HFFc6 (cell line): ENCODE measurements around the gene ATAD3B. TPM values are rescaled to one million over a fixed set of nuclear protein-coding genes. Genes with fewer than 3 reads are reported as not detected.

Experiments
- DNase-seq: peaks from one replicate; pipeline ENCODE4 v3.0.0-alpha.2; 2018
- H3K27ac Mint-ChIP-seq: 2 replicates; pipeline ENCODE4 v1.8.0; 2020; ENCODE audit warnings: mild to moderate bottlenecking, mixed read lengths
- H3K27me3 Mint-ChIP-seq: 2 replicates; pipeline ENCODE4 v1.8.0; 2021; ENCODE audit warnings: mild to moderate bottlenecking, moderate library complexity, mixed read lengths; ENCODE audit not compliant: insufficient read depth
- H3K36me3 Mint-ChIP-seq: 2 replicates; pipeline ENCODE4 v1.8.0; 2021; ENCODE audit warnings: low read depth, mixed read lengths
- H3K4me1 Mint-ChIP-seq: 2 replicates; pipeline ENCODE4 v1.8.0; 2020; ENCODE audit warnings: low read depth, mixed read lengths
- H3K4me3 Mint-ChIP-seq: 2 replicates; pipeline ENCODE4 v1.8.0; 2020; ENCODE audit warnings: mild to moderate bottlenecking, moderate library complexity, mixed read lengths
- H3K9me3 Mint-ChIP-seq: 2 replicates; pipeline ENCODE4 v1.8.0; 2020; ENCODE audit warnings: mild to moderate bottlenecking, mixed read lengths
- total RNA-seq, 6 experiments: library from RNA; stranded (reverse); fragmentation: NEBNext Ultra II Directional; extraction: Animal tissue kit (Norgen Biotek cat#: 25700); gene quantifications; 2 replicates in 1 of 6; 3 replicates in 5 of 6; pipeline ENCODE4 v1.2.3, GENCODE V29; 2021
- TF ChIP-seq, protein P1 (sequence below): fragments of 200-600 bp; sonication (generic); IDR thresholded peaks from 2 replicates; pipeline ENCODE4 v1.5.0; 2021; ENCODE audit warnings: antibody characterized with exemption, mild to moderate bottlenecking

ATAD3B gene
- total RNA-seq, 6 experiments from 2014 or later = 21.0 to 24.8 (median 23.0) TPM

DNA sequence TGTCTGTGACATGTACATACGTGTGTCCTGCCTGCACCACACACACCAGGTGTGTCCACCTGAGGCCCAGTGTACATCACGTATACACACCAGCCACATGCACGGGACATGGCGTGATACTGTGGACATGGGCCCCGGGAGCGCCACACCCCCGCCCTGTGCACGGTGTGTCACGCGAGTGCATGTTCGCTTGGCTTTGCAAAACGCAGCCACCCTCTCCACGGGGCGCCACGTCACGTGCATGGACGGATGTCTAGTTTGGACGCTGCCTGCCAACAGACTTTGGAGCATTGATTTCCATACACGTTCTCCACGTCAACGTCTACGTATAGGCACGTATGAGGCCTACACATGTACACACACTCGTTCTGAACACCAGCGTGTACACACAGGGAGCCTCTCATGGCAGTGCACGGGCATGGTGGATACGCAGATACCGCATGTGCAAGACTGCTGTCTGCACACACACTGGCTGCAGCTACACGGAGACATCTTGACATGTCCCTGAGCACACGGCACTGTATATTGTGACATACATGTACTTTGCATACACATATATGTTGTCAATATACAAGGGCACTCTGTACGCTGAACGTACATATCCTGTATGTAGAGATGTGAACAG, 66.2 kb downstream of the ATAD3B start:
- DNase-seq = no peak
- H3K27me3 Mint-ChIP-seq = peaks cover 10% of the 10 kb centered on the region; the same call in 1 of the 2 replicates
- TF ChIP-seq, protein P1, sequence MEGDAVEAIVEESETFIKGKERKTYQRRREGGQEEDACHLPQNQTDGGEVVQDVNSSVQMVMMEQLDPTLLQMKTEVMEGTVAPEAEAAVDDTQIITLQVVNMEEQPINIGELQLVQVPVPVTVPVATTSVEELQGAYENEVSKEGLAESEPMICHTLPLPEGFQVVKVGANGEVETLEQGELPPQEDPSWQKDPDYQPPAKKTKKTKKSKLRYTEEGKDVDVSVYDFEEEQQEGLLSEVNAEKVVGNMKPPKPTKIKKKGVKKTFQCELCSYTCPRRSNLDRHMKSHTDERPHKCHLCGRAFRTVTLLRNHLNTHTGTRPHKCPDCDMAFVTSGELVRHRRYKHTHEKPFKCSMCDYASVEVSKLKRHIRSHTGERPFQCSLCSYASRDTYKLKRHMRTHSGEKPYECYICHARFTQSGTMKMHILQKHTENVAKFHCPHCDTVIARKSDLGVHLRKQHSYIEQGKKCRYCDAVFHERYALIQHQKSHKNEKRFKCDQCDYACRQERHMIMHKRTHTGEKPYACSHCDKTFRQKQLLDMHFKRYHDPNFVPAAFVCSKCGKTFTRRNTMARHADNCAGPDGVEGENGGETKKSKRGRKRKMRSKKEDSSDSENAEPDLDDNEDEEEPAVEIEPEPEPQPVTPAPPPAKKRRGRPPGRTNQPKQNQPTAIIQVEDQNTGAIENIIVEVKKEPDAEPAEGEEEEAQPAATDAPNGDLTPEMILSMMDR = no peak
- H3K9me3 Mint-ChIP-seq = no peaks in the 10 kb centered on the region
- H3K27ac Mint-ChIP-seq = no peak overlapping the region
- H3K4me3 Mint-ChIP-seq = no peak overlapping the region
- H3K36me3 Mint-ChIP-seq = peaks cover 11% of the 10 kb centered on the region; the same call in 1 of the 2 replicates
- H3K4me1 Mint-ChIP-seq = no peaks in the 10 kb centered on the region

DNA sequence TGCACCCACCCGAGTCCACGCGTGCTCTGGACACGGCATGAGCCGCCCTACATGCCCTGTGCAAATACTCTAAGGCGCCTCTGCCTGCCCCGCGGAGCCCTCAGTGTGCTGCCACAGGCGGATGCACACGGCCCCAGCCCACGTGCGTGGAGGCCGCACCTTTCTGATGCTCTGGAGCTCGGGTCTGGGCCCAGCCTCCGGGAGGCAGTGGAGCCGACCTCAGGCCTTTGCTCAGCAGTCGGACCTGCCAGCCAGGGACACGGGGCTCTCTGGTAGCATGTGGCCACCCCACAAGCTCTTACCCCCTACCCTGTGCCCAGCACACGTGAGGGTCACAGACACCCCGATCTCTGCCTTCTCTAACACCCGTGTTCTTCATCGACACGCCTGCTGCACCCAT, 66.8 kb downstream of the ATAD3B start:
- TF ChIP-seq, protein P1 = no peak
- Mint-ChIP-seq H3K4me1 (no peaks in the 10 kb centered on the region), H3K9me3 (no peaks in the 10 kb centered on the region), H3K36me3 (peaks cover 11% of the 10 kb centered on the region; the same call in 1 of the 2 replicates), H3K27ac (no peak overlapping the region), H3K27me3 (peaks cover 13% of the 10 kb centered on the region; the same call in 1 of the 2 replicates), H3K4me3 (peak overlapping the region; percentile 39)
- DNase-seq = no peak

DNA sequence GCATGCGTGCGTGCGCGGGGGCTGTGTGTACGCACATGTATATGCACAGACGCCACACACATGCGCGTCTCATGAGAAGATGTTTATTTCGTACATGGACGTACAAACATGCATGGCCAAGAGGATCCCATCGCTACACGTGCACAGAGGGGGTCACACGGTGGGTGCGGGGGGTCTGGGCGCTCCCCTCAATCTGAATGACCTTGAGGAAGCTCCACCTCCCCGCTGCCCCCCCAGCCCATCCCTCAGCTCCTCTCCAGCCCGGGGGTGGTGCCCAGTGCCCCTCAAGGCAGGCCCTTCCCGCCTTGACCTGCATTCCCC, 67.4 kb downstream of the ATAD3B start:
- H3K4me3 Mint-ChIP-seq = peak overlapping the region; percentile 73
- TF ChIP-seq, protein P1 = no peak
- H3K4me1 Mint-ChIP-seq = no peaks in the 10 kb centered on the region
- DNase-seq = no peak
- H3K36me3 Mint-ChIP-seq = peaks cover 11% of the 10 kb centered on the region; the same call in 1 of the 2 replicates
- no peak overlapping the region for H3K27ac Mint-ChIP-seq
- no peaks in the 10 kb centered on the region for H3K9me3 Mint-ChIP-seq
- peaks cover 13% of the 10 kb centered on the region; the same call in 1 of the 2 replicates for H3K27me3 Mint-ChIP-seq

DNA sequence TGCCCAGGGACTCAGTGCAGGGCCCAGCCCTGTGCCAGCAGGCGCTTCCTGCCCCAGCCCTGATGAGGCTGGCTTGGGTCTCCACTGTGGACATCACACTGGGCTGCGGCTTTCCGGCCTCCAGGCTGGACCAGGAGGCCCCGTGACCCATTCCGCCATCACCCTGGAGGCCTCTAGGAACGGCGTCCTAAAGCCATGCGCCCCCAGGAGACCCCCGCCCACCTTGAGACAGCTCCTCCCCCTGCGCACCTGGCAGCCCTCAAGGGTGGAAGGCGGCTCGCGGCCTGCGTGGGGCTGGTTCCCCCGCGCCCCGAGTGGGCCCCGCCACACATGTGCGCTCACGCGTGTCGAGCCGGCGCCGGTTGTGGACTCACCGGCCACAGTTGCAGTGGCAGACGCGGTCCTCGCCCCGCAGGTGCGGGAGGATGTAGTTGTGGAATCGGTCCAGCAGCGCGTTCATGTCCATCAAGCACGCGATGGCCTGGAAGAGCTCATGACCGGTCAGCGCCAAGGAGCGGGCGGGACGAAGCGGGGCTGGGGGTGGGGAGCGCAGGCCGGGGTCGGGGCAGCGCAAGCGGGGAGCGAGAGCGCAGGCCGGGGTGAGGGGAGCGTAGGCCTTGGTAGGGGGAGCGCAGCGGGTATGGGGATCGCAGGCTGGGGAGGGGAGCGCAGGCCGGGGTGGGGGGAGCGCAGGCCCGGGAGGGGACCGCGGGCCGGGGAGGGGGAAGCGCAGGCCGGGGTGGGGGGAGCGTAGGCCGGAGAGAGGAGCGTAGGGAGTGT, 67.9 kb downstream of the ATAD3B start:
- H3K9me3 Mint-ChIP-seq = no peaks in the 10 kb centered on the region
- DNase-seq = no peak

DNA sequence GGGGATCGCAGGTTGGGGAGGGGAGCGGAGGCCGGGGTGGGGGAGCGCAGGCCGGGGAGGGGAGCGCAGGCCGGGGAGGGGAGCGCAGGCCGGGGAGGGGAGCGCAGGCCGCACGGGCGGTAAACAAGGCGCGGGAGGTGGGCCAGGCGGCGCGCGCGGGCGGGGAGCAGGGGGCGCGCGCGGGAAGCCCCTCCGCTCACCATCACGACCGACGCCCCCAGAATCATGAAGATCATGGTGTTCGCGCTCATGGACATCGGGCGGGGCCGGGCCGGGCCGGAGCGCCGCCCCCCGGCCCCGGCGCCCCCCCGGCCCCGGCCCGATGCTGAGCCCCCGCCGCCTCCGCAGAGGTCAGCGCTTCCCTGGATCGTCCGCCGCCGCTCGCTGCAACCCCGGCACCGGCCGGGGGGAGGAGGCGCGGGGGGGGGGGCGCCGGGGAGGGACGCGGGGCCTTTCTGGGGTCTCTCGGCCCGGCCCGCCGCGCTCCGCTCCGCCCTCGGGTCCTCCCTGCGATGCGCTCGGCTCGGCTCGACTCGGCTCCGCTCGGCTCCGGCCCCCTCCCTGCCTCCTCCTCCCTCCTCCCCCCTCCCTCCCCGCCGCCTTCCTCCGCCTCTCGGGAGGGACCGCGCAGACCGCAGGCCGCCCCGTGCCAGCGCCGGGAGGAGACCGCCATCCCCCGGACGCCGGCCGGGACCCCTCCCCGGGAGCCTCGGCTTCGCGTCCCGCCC, 68.7 kb downstream of the ATAD3B start, which contains the start of gene TMEM240:
Gene TMEM240 (minus strand): TSS at position 535 of the 728 bp plus-strand sequence. CDS start 278 bp downstream, at position 257.
- Mint-ChIP-seq H3K27ac (no peak within 1 kb of the TSS; the same call in 1 of the 2 replicates), H3K36me3 (peaks cover 11% of the 10 kb centered on the region; the same call in 1 of the 2 replicates)

More for the DNA sequence above, 67.9 kb downstream of the ATAD3B start:
- Mint-ChIP-seq H3K27me3 (peaks cover 13% of the 10 kb centered on the region; the same call in 1 of the 2 replicates), H3K4me1 (no peaks in the 10 kb centered on the region), H3K4me3 (peak overlapping the region; percentile 73), H3K36me3 (peaks cover 11% of the 10 kb centered on the region; the same call in 1 of the 2 replicates), H3K27ac (no peak overlapping the region)
- TF ChIP-seq, protein P1 = no peak

More for the DNA sequence above, 68.7 kb downstream of the ATAD3B start, which contains the start of gene TMEM240:
- TF ChIP-seq, protein P1 = no peak
- Mint-ChIP-seq H3K4me3 (peak within 1 kb of the TSS; percentile 73), H3K27me3 (peaks cover 13% of the 10 kb centered on the region; the same call in 1 of the 2 replicates), H3K4me1 (peaks cover under 1% of the 10 kb centered on the region; the same call in 1 of the 2 replicates), H3K9me3 (no peaks in the 10 kb centered on the region)
- DNase-seq = peak; percentile 56
